ENCODE data around the gene TMEM114.

GRCh38 chr16:8542393-8542792 is 47.9 kb downstream of the TMEM114 start:
- TF ChIP-seq POLR2AphosphoS5 (IDR thresholded peaks at IDR 0.05; ENCODE audit: borderline replicate concordance, low read depth, low read length): no peak
- no peak for TF ChIP-seq FOXP2 (optimal IDR thresholded peaks at IDR 0.05; ENCODE audit: control extremely low read depth, extremely low read length, insufficient read depth)
